GM12878 (cell line): ENCODE data around the gene LENG9. TPM values are rescaled to one million over a fixed set of nuclear protein-coding genes. Genes with fewer than 3 reads are reported as not detected.

Experiments
- BACH1 ChIP-seq: fragments of 450-650 bp; IDR thresholded peaks from 2 replicates; pipeline ENCODE4 v1.6.1; 2017; ENCODE audit warnings: mild to moderate bottlenecking, borderline replicate concordance
- BMI1 ChIP-seq: fragments of 450-650 bp; IDR thresholded peaks from 2 replicates; pipeline ENCODE4 v1.6.1; 2016; ENCODE audit warnings: mild to moderate bottlenecking, moderate library complexity, borderline replicate concordance
- CBX5 ChIP-seq: sonication (generic); IDR thresholded peaks from 2 replicates; pipeline ENCODE4 v1.6.1; 2016; ENCODE audit warnings: low read depth, moderate library complexity, mild to moderate bottlenecking, inconsistent platforms
- CEBPB ChIP-seq, 2 experiments: fragments of 150-350 bp in 1 of 2; IDR thresholded peaks; 2 replicates each; pipeline ENCODE4 v1.6.1; 2012 to 2014; ENCODE audit warnings: low read depth in 2 of 2, low read length in 2 of 2, borderline replicate concordance in 1 of 2, inconsistent platforms in 1 of 2
- CHD1 ChIP-seq: IDR thresholded peaks from 2 replicates; pipeline ENCODE4 v1.6.1; 2012; ENCODE audit warnings: low read depth, low read length, improper control_type of control experiment
- CHD4 ChIP-seq: fragments of 200-600 bp; sonication (generic); IDR thresholded peaks from 2 replicates; pipeline ENCODE4 v1.6.1; 2016; ENCODE audit warnings: mild to moderate bottlenecking
- DPF2 ChIP-seq: fragments of 450-650 bp; IDR thresholded peaks from 2 replicates; pipeline ENCODE4 v1.6.1; 2017; ENCODE audit warnings: mild to moderate bottlenecking
- E2F8 ChIP-seq: fragments of 450-650 bp; IDR thresholded peaks from 2 replicates; pipeline ENCODE4 v1.6.1; 2018; ENCODE audit warnings: mild to moderate bottlenecking, low read depth, moderate library complexity; ENCODE audit not compliant: partially characterized antibody
- HDGF ChIP-seq: fragments of 450-650 bp; IDR thresholded peaks from 2 replicates; pipeline ENCODE4 v1.6.1; 2016; ENCODE audit warnings: antibody characterized with exemption
- IKZF2 ChIP-seq, 2 experiments: fragments of 450-650 bp; IDR thresholded peaks; 2 replicates each; pipeline ENCODE4 v1.6.1; 2017; ENCODE audit warnings: mild to moderate bottlenecking in 2 of 2, moderate library complexity in 2 of 2
- MTA2 ChIP-seq: fragments of 450-650 bp; IDR thresholded peaks from 2 replicates; pipeline ENCODE4 v1.6.1; 2016; ENCODE audit warnings: low read depth, mild to moderate bottlenecking, moderate library complexity
- MXI1 ChIP-seq: fragments of 150-350 bp; IDR thresholded peaks from 2 replicates; pipeline ENCODE4 v1.6.1; 2011; ENCODE audit warnings: low read depth, mild to moderate bottlenecking, inconsistent platforms, low read length, improper control_type of control experiment
- PAX5 ChIP-seq: IDR thresholded peaks from 2 replicates; pipeline ENCODE4 v1.6.1; 2011; ENCODE audit warnings: low read depth, low read length, borderline replicate concordance
- POLR2AphosphoS2 ChIP-seq: IDR thresholded peaks from 2 replicates; pipeline ENCODE4 v1.6.1; 2011; ENCODE audit warnings: low read depth, mild to moderate bottlenecking, low read length, improper control_type of control experiment, moderate library complexity
- RFX5 ChIP-seq: IDR thresholded peaks from 2 replicates; pipeline ENCODE4 v1.6.1; 2011; ENCODE audit warnings: low read depth, low read length, improper control_type of control experiment
- SP1 ChIP-seq: IDR thresholded peaks from one replicate; pipeline ENCODE4 v1.6.1; 2011; ENCODE audit warnings: low read depth, low read length
- TCF3 ChIP-seq: IDR thresholded peaks from 2 replicates; pipeline ENCODE4 v1.6.1; 2012; ENCODE audit warnings: low read depth, mild to moderate bottlenecking, low read length, borderline replicate concordance; ENCODE audit not compliant: insufficient read depth
- YY1 ChIP-seq: IDR thresholded peaks from 2 replicates; pipeline ENCODE4 v1.6.1; 2011; ENCODE audit warnings: low read depth, mild to moderate bottlenecking, low read length
- ZNF384 ChIP-seq: IDR thresholded peaks from 2 replicates; pipeline ENCODE4 v1.6.1; 2012; ENCODE audit warnings: low read depth, mild to moderate bottlenecking, low read length, improper control_type of control experiment, borderline replicate concordance
- ZNF687 ChIP-seq: fragments of 450-650 bp; IDR thresholded peaks from 2 replicates; pipeline ENCODE4 v1.6.1; 2017; ENCODE audit warnings: mild to moderate bottlenecking, moderate library complexity
- polyA plus RNA-seq, 11 experiments: library from polyadenylated mRNA; depleted of rRNA in 4 of 11; unstranded in 6 of 11; stranded (reverse) in 5 of 11; fragments of >200 nt; fragmentation: Nextera tagmentation in 4 of 11; fragmentation: Illumina TruSeq in 1 of 11; extraction: Ambion mirVana in 4 of 11; extraction: Trizol in 1 of 11; gene quantifications; 1 replicate in 1 of 11; 2 replicates in 10 of 11; pipeline versions ENCODE4 v1.2.1 to v1.2.3, GENCODE V29; 2011 to 2016; ENCODE audit warnings: inconsistent platforms in 2 of 11, missing spikeins in 2 of 11, low read depth in 1 of 11
- total RNA-seq, 4 experiments: library from RNA; depleted of rRNA in 3 of 4; stranded (reverse); fragments of >200 nt in 3 of 4; fragmentation: Illumina TruSeq in 1 of 4; extraction: Trizol in 1 of 4; gene quantifications; 2 replicates each; pipeline versions ENCODE4 v1.2.1 to v1.2.3, GENCODE V29; 2013 to 2021
- TF ChIP-seq, protein P1 (sequence below): fragments of 450-650 bp; IDR thresholded peaks from 2 replicates; pipeline ENCODE4 v1.6.1; 2016; ENCODE audit warnings: mild to moderate bottlenecking
- TF ChIP-seq, protein P2 (sequence below): fragments of 450-650 bp; IDR thresholded peaks from 2 replicates; pipeline ENCODE4 v1.6.1; 2016; ENCODE audit warnings: mild to moderate bottlenecking

LENG9 gene
- total and polyA plus RNA-seq, 10 of the 15 experiments (the other 5 are each of a cell fraction or from before 2014, with no cell fraction given): 0.09 to 2.9 (median 0.76) TPM; not detected in 1

DNA sequence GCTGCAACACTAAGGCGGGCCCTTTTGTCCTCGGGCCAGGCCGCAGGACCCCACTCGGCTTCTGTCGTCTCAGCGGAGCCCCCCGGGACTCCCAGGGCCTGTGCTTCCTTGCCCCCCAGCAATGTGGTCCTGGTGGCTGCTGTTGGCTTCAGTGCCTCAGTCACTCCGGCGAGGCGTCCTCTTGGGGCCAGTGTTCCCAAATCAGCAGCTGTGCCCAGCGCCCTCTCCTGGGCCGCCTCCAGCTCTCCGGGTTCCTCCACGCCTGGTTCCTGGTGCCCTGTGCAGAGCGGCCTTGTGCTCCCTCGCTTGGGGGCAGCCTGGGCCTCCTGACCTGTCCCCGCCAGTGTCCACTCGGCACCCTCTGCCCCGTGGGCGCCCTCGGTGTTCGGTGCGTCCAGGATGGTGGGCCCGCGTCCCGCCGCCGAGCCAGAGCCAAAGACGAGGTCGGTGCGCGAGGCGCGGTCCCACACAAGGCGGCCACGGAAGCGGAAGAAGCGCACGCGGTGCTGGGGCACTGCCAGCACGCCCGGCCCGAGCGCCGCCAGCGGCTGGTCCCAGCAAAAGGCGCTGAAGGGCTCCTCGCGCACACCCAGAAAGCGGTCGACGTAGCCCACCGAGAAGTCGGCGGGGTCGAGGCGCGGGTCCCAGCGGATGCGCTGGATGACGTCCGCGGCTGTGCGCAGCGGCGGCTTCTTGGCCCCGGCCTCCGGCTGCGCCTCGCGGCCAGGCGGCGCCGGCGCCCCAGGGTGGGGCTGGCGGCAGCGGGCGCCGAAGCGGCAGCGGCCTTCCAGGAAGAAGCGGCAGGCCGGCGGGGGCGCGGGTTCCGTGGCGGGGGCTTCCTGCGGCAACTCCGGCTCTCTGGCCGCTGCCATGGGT lies 685 bp downstream of the LENG9 start (continued):
- TF ChIP-seq, protein P1, sequence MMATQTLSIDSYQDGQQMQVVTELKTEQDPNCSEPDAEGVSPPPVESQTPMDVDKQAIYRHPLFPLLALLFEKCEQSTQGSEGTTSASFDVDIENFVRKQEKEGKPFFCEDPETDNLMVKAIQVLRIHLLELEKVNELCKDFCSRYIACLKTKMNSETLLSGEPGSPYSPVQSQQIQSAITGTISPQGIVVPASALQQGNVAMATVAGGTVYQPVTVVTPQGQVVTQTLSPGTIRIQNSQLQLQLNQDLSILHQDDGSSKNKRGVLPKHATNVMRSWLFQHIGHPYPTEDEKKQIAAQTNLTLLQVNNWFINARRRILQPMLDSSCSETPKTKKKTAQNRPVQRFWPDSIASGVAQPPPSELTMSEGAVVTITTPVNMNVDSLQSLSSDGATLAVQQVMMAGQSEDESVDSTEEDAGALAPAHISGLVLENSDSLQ: no peak
- peak; percentile 33; the same call in 1 of the 2 replicates for TF ChIP-seq PAX5
- no peak for TF ChIP-seq E2F8
- TF ChIP-seq BACH1: peak; percentile 18
- no peak for TF ChIP-seq IKZF2 (IDR thresholded peaks at IDR 0.05)
- TF ChIP-seq HDGF: no peak
- TF ChIP-seq, protein P2, sequence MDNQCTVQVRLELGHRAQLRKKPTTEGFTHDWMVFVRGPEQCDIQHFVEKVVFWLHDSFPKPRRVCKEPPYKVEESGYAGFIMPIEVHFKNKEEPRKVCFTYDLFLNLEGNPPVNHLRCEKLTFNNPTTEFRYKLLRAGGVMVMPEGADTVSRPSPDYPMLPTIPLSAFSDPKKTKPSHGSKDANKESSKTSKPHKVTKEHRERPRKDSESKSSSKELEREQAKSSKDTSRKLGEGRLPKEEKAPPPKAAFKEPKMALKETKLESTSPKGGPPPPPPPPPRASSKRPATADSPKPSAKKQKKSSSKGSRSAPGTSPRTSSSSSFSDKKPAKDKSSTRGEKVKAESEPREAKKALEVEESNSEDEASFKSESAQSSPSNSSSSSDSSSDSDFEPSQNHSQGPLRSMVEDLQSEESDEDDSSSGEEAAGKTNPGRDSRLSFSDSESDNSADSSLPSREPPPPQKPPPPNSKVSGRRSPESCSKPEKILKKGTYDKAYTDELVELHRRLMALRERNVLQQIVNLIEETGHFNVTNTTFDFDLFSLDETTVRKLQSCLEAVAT: no peak
- no peak for TF ChIP-seq SP1
- TF ChIP-seq ZNF384: no peak
- no peak for TF ChIP-seq RFX5
- TF ChIP-seq DPF2: peak; percentile 94
- no peak for TF ChIP-seq CHD4
- TF ChIP-seq POLR2AphosphoS2: no peak
- no peak for TF ChIP-seq MXI1
- no peak for TF ChIP-seq MTA2
- no peak for TF ChIP-seq CHD1
- TF ChIP-seq CEBPB (IDR thresholded peaks at IDR 0.05; ENCODE audit: borderline replicate concordance in 1 of 2, low read depth in 2 of 2, low read length in 2 of 2): no peak
- no peak for TF ChIP-seq TCF3
- no peak; the same call in 1 of the 2 replicates for TF ChIP-seq ZNF687
- TF ChIP-seq CBX5: no peak
- TF ChIP-seq BMI1: no peak
- peak; percentile 82 for TF ChIP-seq YY1
